Left lung (tissue), 10 donors: Measurements from ENCODE around the gene HHAT. TPM values are rescaled to one million over a fixed set of nuclear protein-coding genes. Genes with fewer than 3 reads are reported as not detected.

Experiments
- ATAC-seq: fragments of 200-7000 bp; cut with Tn5 transposase; one replicate; pipeline ENCODE4 v1.9.1; 2020; ENCODE audit warnings: moderate library complexity
- DNase-seq, 4 donors: peaks; one replicate each; pipeline ENCODE4 v3.0.0-alpha.2; 2013 to 2020
- H3K27ac ChIP-seq, 2 donors: fragments of 200-600 bp; sonication (generic) in 1 of 2; one replicate each; pipeline versions ENCODE4 v1.5.0 to v1.8.0; 2020 to 2021
- H3K27me3 ChIP-seq, 2 donors: fragments of 200-600 bp; sonication (generic) in 1 of 2; one replicate each; pipeline versions ENCODE4 v1.5.0 to v1.8.0; 2020 to 2021
- H3K36me3 ChIP-seq, 2 donors: fragments of 200-600 bp; sonication (generic) in 1 of 2; one replicate each; pipeline versions ENCODE4 v1.5.0 to v1.8.0; 2020 to 2021
- H3K4me1 ChIP-seq, 2 donors: fragments of 200-600 bp; one replicate each; pipeline ENCODE4 v1.8.0; 2021
- H3K4me3 ChIP-seq, 2 donors: fragments of 200-600 bp; sonication (generic) in 1 of 2; one replicate each; pipeline versions ENCODE4 v1.5.0 to v1.8.0; 2020 to 2021; ENCODE audit warnings: mild to moderate bottlenecking in 1 of 2
- H3K9me3 ChIP-seq, 2 donors: fragments of 200-600 bp; sonication (generic) in 1 of 2; one replicate each; pipeline versions ENCODE4 v1.5.0 to v1.8.0; 2020 to 2021
- CTCF ChIP-seq, 2 donors: fragments of 200-600 bp; sonication (generic) in 1 of 2; IDR thresholded peaks; one replicate each; pipeline versions ENCODE4 v1.5.0 to v1.8.0; 2021; ENCODE audit warnings: antibody characterized with exemption in 2 of 2
- intact Hi-C, 2 donors: fragments of 100-400 bp; cut with DNase I; formaldehyde crosslinking; loops; one replicate each; pipeline versions ENCODE4 v1.11.2 to v1.14.2; 2022
- polyA plus RNA-seq, 6 donors: library from polyadenylated mRNA; unstranded; fragments of 120-200 nt; gene quantifications; one replicate each; pipeline ENCODE4 v1.2.1, GENCODE V29; 2013; ENCODE audit not compliant: insufficient read length in 6 of 6
- total RNA-seq, 2 donors: library from RNA; stranded (reverse); fragmentation: NEBNext Ultra II Directional; extraction: Animal tissue kit (Norgen Biotek cat#: 25700); gene quantifications; one replicate each; pipeline ENCODE4 v1.2.1, GENCODE V29; 2021
- donor health status: DM: no; HTN: yes; CAD: no.
- donor health status: DM: no; HTN: no; CAD: no.

HHAT gene
- total and polyA plus RNA-seq, 8 donors, result 3.4 to 12.3 (median 10.8) TPM

- peaks cover 0 to 8% of the 10 kb centered on the region in 2 donors for H3K4me1 ChIP-seq
- DNase-seq, result no peak
- no peaks in the 10 kb centered on the region for H3K36me3 ChIP-seq
- H3K27ac ChIP-seq, result no peak overlapping the region
- no peaks in the 10 kb centered on the region for H3K9me3 ChIP-seq
- H3K4me3 ChIP-seq, result no peak overlapping the region
- intact Hi-C loops, result no loop called here
- no peak for TF ChIP-seq CTCF (IDR thresholded peaks at IDR 0.05)
- H3K27me3 ChIP-seq, result no peaks in the 10 kb centered on the region
- no peak for ATAC-seq
Measured at GRCh38 chr1:210378736-210379135, 50.0 kb downstream of the HHAT start.

- ATAC-seq, result no peak
- H3K36me3 ChIP-seq, result no peaks in the 10 kb centered on the region
- no peaks in the 10 kb centered on the region for H3K27me3 ChIP-seq
- no peak overlapping the region for H3K27ac ChIP-seq
- DNase-seq, result no peak
- no peaks in the 10 kb centered on the region for H3K4me1 ChIP-seq
- TF ChIP-seq CTCF (IDR thresholded peaks at IDR 0.05), result no peak
- intact Hi-C loops, result no loop called here
- no peaks in the 10 kb centered on the region for H3K9me3 ChIP-seq
- no peak overlapping the region for H3K4me3 ChIP-seq
Measured at GRCh38 chr1:210381934-210382333, 53.2 kb downstream of the HHAT start.

GRCh38 chr1:210384625-210385024 lies 55.9 kb downstream of the HHAT start:
- H3K9me3 ChIP-seq, result no peaks in the 10 kb centered on the region
- no peak overlapping the region for H3K4me3 ChIP-seq

GRCh38 chr1:210385228-210385627 lies 56.5 kb downstream of the HHAT start:
- Histone ChIP-seq H3K4me1 (no peaks in the 10 kb centered on the region), H3K36me3 (no peaks in the 10 kb centered on the region), H3K4me3 (no peak overlapping the region), H3K27me3 (no peaks in the 10 kb centered on the region), H3K9me3 (no peaks in the 10 kb centered on the region), H3K27ac (no peak overlapping the region)
- intact Hi-C loops, result no loop called here
- no peak for ATAC-seq
- no peak for DNase-seq
- TF ChIP-seq CTCF (IDR thresholded peaks at IDR 0.05), result no peak

More at GRCh38 chr1:210384625-210385024, 55.9 kb downstream of the HHAT start:
- DNase-seq, result no peak
- H3K27ac ChIP-seq, result no peak overlapping the region
- intact Hi-C loops, result no loop called here
- no peaks in the 10 kb centered on the region for H3K27me3 ChIP-seq
- no peaks in the 10 kb centered on the region for H3K4me1 ChIP-seq
- ATAC-seq, result no peak
- no peaks in the 10 kb centered on the region for H3K36me3 ChIP-seq
- no peak for TF ChIP-seq CTCF (IDR thresholded peaks at IDR 0.05)

- no peaks in the 10 kb centered on the region for H3K27me3 ChIP-seq
- DNase-seq (no peak), ATAC-seq (no peak)
- H3K4me1 ChIP-seq, result no peaks in the 10 kb centered on the region
- H3K4me3 ChIP-seq, result no peak overlapping the region
- no peaks in the 10 kb centered on the region for H3K36me3 ChIP-seq
- intact Hi-C loops, result no loop called here
- H3K9me3 ChIP-seq, result peaks cover 0 to 3% of the 10 kb centered on the region in 2 donors
- no peak for TF ChIP-seq CTCF (IDR thresholded peaks at IDR 0.05)
- no peak overlapping the region for H3K27ac ChIP-seq
Measured at GRCh38 chr1:210394281-210394821, 65.6 kb downstream of the HHAT start.
